ENCODE data around the gene JMY.
"Not testable (repeated sequence)": the region's sequence is repeated elsewhere in the genome, so short reads cannot be mapped to it uniquely, and the experiment has no call there.

Gene JMY

GRCh38 chr5:79237740-79238560, 2.0 kb downstream of the JMY start:
- DNase-seq: no peak

GRCh38 chr5:79240561-79240960, 4.6 kb downstream of the JMY start:
- no peak for DNase-seq

- DNase-seq: no peak
Measured at GRCh38 chr5:79241535-79241979, 5.6 kb downstream of the JMY start.

GRCh38 chr5:79242242-79243039, 6.5 kb downstream of the JMY start:
- no peak for DNase-seq

- DNase-seq: no peak
Measured at GRCh38 chr5:79243224-79243623, 7.3 kb downstream of the JMY start.

GRCh38 chr5:79254067-79254466, 18.1 kb downstream of the JMY start:
- not testable (repeated sequence) for DNase-seq

GRCh38 chr5:79255786-79256557, 20.0 kb downstream of the JMY start:
- DNase-seq: no peak

- no peak for DNase-seq
Measured at GRCh38 chr5:79256563-79256962, 20.6 kb downstream of the JMY start.

GRCh38 chr5:79257314-79257713, 21.4 kb downstream of the JMY start:
- no peak for DNase-seq

- DNase-seq: no peak
Measured at GRCh38 chr5:79258801-79259200, 22.9 kb downstream of the JMY start.

- DNase-seq: no peak
Measured at GRCh38 chr5:79259383-79259782, 23.5 kb downstream of the JMY start.

- DNase-seq: no peak
Measured at GRCh38 chr5:79259810-79260209, 23.9 kb downstream of the JMY start.

- no peak for DNase-seq
Measured at GRCh38 chr5:79261897-79262296, 26.0 kb downstream of the JMY start.

- no peak for DNase-seq
Measured at GRCh38 chr5:79263290-79263689, 27.4 kb downstream of the JMY start.

GRCh38 chr5:79267180-79267579, 31.2 kb downstream of the JMY start:
- no peak for DNase-seq

GRCh38 chr5:79269733-79270166, 33.8 kb downstream of the JMY start:
- no peak for DNase-seq

GRCh38 chr5:79273341-79273740, 37.4 kb downstream of the JMY start:
- DNase-seq: no peak

- no peak for DNase-seq
Measured at GRCh38 chr5:79284846-79285245, 48.9 kb downstream of the JMY start.

GRCh38 chr5:79285285-79285684, 49.4 kb downstream of the JMY start:
- DNase-seq: no peak

- no peak for DNase-seq
Measured at GRCh38 chr5:79285833-79286232, 49.9 kb downstream of the JMY start.

- no peak for DNase-seq
Measured at GRCh38 chr5:79287380-79287779, 51.4 kb downstream of the JMY start.

GRCh38 chr5:79287907-79288306, 52.0 kb downstream of the JMY start:
- no peak for DNase-seq

- no peak for DNase-seq
Measured at GRCh38 chr5:79295029-79295428, 59.1 kb downstream of the JMY start.
